HCT116 (cell line): ENCODE data around the gene ZFP36L2. TPM values are rescaled to one million over a fixed set of nuclear protein-coding genes. Genes with fewer than 3 reads are reported as not detected.

Experiments used
- ATAC-seq: fragments of 200-7000 bp; cut with Tn5 transposase; 2 replicates; pipeline ENCODE4 v1.9.1; 2020; ENCODE audit warnings: mild to moderate bottlenecking, moderate library complexity
- BruUV-seq: library from RNA; stranded (reverse); fragments of 400-500 nt; replicated peaks from 2 replicates; lab custom pipeline; 2021; lab: Mats Ljungman, UMichigan
- CTCF ChIA-PET: fragments of 300-600 bp; sonication (Branson Sonifier 250); formaldehyde crosslinking; loops from one replicate; lab custom pipeline; 2021; ENCODE audit warnings: antibody characterized with exemption; lab: Charles Lee
- POLR2A ChIA-PET: fragments of 300-600, 350-600 bp; sonication (Branson Sonifier 250); formaldehyde crosslinking; loops from one replicate; lab custom pipeline; 2021; ENCODE audit warnings: antibody characterized with exemption; lab: Charles Lee
- RAD21 ChIA-PET, 2 experiments: fragments of 300-600 bp; sonication (Branson Sonifier 250); formaldehyde crosslinking; loops; one replicate each; lab custom pipeline; 2023; ENCODE audit warnings: low total read pairs in 2 of 2; ENCODE audit not compliant: uncharacterized antibody in 2 of 2, unreplicated experiment in 2 of 2, low non-redundant PET in 1 of 2; lab: Charles Lee
- DNase-seq: peaks from one replicate; pipeline ENCODE4 v3.0.0-alpha.2; 2010; ENCODE audit warnings: low read depth, low spot score
- H2AFZ ChIP-seq: fragments of 200-600 bp; shearing (Covaris generic), sonication (generic); 2 replicates; pipeline ENCODE4 v1.6.1; 2017; ENCODE audit warnings: low read depth, mixed run types, mixed read lengths, antibody characterized with exemption, low read length; ENCODE audit not compliant: poor library complexity, severe bottlenecking
- H3K27ac ChIP-seq: 2 replicates; pipeline ENCODE4 v1.5.1; 2012; ENCODE audit warnings: low read depth, low read length
- H3K27me3 ChIP-seq: fragments of 200-600 bp; sonication (generic); 2 replicates; pipeline ENCODE4 v1.6.1; 2016; ENCODE audit warnings: mixed run types, low read length, mixed read lengths; ENCODE audit not compliant: insufficient read depth
- H3K36me3 ChIP-seq, 2 experiments: fragments of 200-500 bp in 1 of 2; fragments of 200-600 bp in 1 of 2; sonication (Bioruptor generic) in 1 of 2; sonication (generic) in 1 of 2; 2 replicates each; pipeline versions ENCODE4 v1.5.1 to v1.6.1; 2014 to 2016; ENCODE audit warnings: low read length in 2 of 2, inconsistent platforms in 1 of 2, mixed read lengths in 1 of 2, mixed run types in 1 of 2; ENCODE audit not compliant: insufficient read depth in 2 of 2, control insufficient read depth in 1 of 2
- H3K4me1 ChIP-seq, 2 experiments: fragments of 200-600 bp in 1 of 2; sonication (generic) in 1 of 2; 2 replicates each; pipeline versions ENCODE4 v1.5.1 to v1.6.1; 2012 to 2017; ENCODE audit warnings: low read length in 2 of 2, inconsistent platforms in 1 of 2, mild to moderate bottlenecking in 1 of 2, mixed read lengths in 1 of 2, mixed run types in 1 of 2, moderate library complexity in 1 of 2; ENCODE audit not compliant: insufficient read depth in 2 of 2, control insufficient read depth in 1 of 2
- H3K4me2 ChIP-seq: fragments of 200-600 bp; sonication (generic); 2 replicates; pipeline ENCODE4 v1.6.1; 2017; ENCODE audit warnings: mixed run types, low read length, mixed read lengths
- H3K4me3 ChIP-seq, 2 experiments: fragments of 200-600 bp in 1 of 2; sonication (generic) in 1 of 2; replicated peaks in 1 of 2; 2 replicates each; pipeline ENCODE4 v1.5.1; 2011 to 2016; ENCODE audit warnings: low read length in 2 of 2, control low read depth in 1 of 2, low read depth in 1 of 2, mild to moderate bottlenecking in 1 of 2, mixed read lengths in 1 of 2, mixed run types in 1 of 2
- H3K79me2 ChIP-seq: fragments of 200-600 bp; sonication (generic); 2 replicates; pipeline ENCODE4 v1.6.1; 2017; ENCODE audit warnings: mild to moderate bottlenecking, mixed run types, low read length, moderate library complexity, mixed read lengths; ENCODE audit not compliant: insufficient read depth
- H3K9ac ChIP-seq: fragments of 200-600 bp; sonication (generic); 2 replicates; pipeline ENCODE4 v1.6.1; 2016; ENCODE audit warnings: low read length, mixed read lengths
- H3K9me2 ChIP-seq: fragments of 200-600 bp; sonication (generic), shearing (Covaris generic); 2 replicates; pipeline ENCODE4 v1.6.1; 2017; ENCODE audit warnings: mixed run types, mild to moderate bottlenecking, moderate library complexity; ENCODE audit not compliant: insufficient read depth
- H3K9me3 ChIP-seq, 2 experiments: fragments of 200-500 bp in 1 of 2; fragments of 200-600 bp in 1 of 2; sonication (Bioruptor generic) in 1 of 2; sonication (generic) in 1 of 2; 2 replicates each; pipeline ENCODE4 v1.6.1; 2014 to 2017; ENCODE audit warnings: low read length in 2 of 2, mixed read lengths in 2 of 2, inconsistent platforms in 1 of 2, low read depth in 1 of 2, mild to moderate bottlenecking in 1 of 2, mixed run types in 1 of 2, moderate library complexity in 1 of 2; ENCODE audit not compliant: control insufficient read depth in 1 of 2, insufficient read depth in 1 of 2
- H4K20me1 ChIP-seq: fragments of 200-600 bp; sonication (generic), shearing (Covaris generic); 2 replicates; pipeline ENCODE4 v1.6.1; 2017; ENCODE audit warnings: mixed run types, mild to moderate bottlenecking, moderate library complexity; ENCODE audit not compliant: insufficient read depth
- ATF3 ChIP-seq: IDR thresholded peaks from 2 replicates; pipeline ENCODE4 v1.6.1; 2012
- CBX3 ChIP-seq: IDR thresholded peaks from 2 replicates; pipeline ENCODE4 v1.6.1; 2012; ENCODE audit warnings: low read depth
- CEBPB ChIP-seq: IDR thresholded peaks from 2 replicates; pipeline ENCODE4 v1.6.1; 2012; ENCODE audit warnings: low read depth
- CTCF ChIP-seq, 3 experiments: fragments of 200-600 bp in 1 of 3; sonication (generic) in 1 of 3; IDR thresholded peaks in 2 of 3; conservative IDR thresholded peaks in 1 of 3; 2 replicates each; pipeline ENCODE4 v1.5.1; 2012 to 2017; ENCODE audit warnings: low read depth in 2 of 3, low read length in 2 of 3, antibody characterized with exemption in 1 of 3, borderline replicate concordance in 1 of 3, control low read depth in 1 of 3, mild to moderate bottlenecking in 1 of 3, mixed read lengths in 1 of 3, mixed run types in 1 of 3, moderate library complexity in 1 of 3; ENCODE audit not compliant: insufficient read depth in 1 of 3
- EZH2phosphoT487 ChIP-seq: fragments of 200-600 bp; IDR thresholded peaks from 2 replicates; pipeline ENCODE4 v1.6.1; 2018; ENCODE audit warnings: antibody characterized with exemption, borderline replicate concordance
- FOSL1 ChIP-seq: IDR thresholded peaks from 2 replicates; pipeline ENCODE4 v1.6.1; 2012; ENCODE audit warnings: low read depth
- JUND ChIP-seq: IDR thresholded peaks from 2 replicates; pipeline ENCODE4 v1.6.1; 2012
- RAD21 ChIP-seq: IDR thresholded peaks from 2 replicates; pipeline ENCODE4 v1.6.1; 2012; ENCODE audit warnings: low read depth, mild to moderate bottlenecking
- REST ChIP-seq: IDR thresholded peaks from 2 replicates; pipeline ENCODE4 v1.6.1; 2012; ENCODE audit warnings: low read depth
- SP1 ChIP-seq: IDR thresholded peaks from 2 replicates; pipeline ENCODE4 v1.6.1; 2012; ENCODE audit warnings: low read depth
- SRF ChIP-seq: IDR thresholded peaks from 2 replicates; pipeline ENCODE4 v1.6.1; 2012; ENCODE audit warnings: low read depth
- TCF7L2 ChIP-seq: IDR thresholded peaks from 2 replicates; pipeline ENCODE4 v1.7.0; 2011; ENCODE audit warnings: borderline replicate concordance, inconsistent platforms; ENCODE audit not compliant: insufficient read depth, insufficient read length; ENCODE audit errors: extremely low read depth
- ZBTB33 ChIP-seq: IDR thresholded peaks from 2 replicates; pipeline ENCODE4 v1.6.1; 2011; ENCODE audit warnings: mild to moderate bottlenecking, low read length, moderate library complexity; ENCODE audit not compliant: insufficient replicate concordance; ENCODE audit errors: extremely low read depth
- intact Hi-C: fragments of 100-400 bp; cut with micrococcal nuclease; formaldehyde crosslinking; loops from 2 replicates; pipeline ENCODE4 v1.10.0; 2022
- total RNA-seq: library from RNA; stranded (reverse); gene quantifications from one replicate; pipeline ENCODE4 v1.2.1, GENCODE V29; 2021; ENCODE audit not compliant: unreplicated experiment

ZFP36L2 gene
- total RNA-seq, 1 experiment from 2014 or later = 30.3 TPM

- Histone ChIP-seq H3K9me3 (no peaks in the 10 kb centered on the region), H3K4me2 (no peak overlapping the region), H3K4me3 (no peak overlapping the region), H3K9ac (no peak overlapping the region), H3K79me2 (peaks cover 14% of the 10 kb centered on the region), H2AFZ (no peak overlapping the region), H4K20me1 (no peaks in the 10 kb centered on the region), H3K36me3 (no peaks in the 10 kb centered on the region), H3K27me3 (no peaks in the 10 kb centered on the region), H3K4me1 (peaks cover 32 to 48% of the 10 kb centered on the region in 2 experiments), H3K9me2 (no peaks in the 10 kb centered on the region), H3K27ac (peak overlapping the region; percentile 90; the same call in 1 of the 2 replicates)
- intact Hi-C loops = no loop called here
- ChIA-PET POLR2A (interaction anchor here (0.8 to 1.7 kb wide), 2 partner anchors 9 to 28 kb away, joined by 3 to 7 read pairs; partner anchors contain the start of gene ZFP36L2), RAD21 (no interaction called here), CTCF (no interaction called here)
- BruUV-seq = no TSS peak
- TF ChIP-seq JUND (no peak), ATF3 (no peak), ZBTB33 (no peak), REST (no peak), RAD21 (no peak), EZH2phosphoT487 (no peak), CBX3 (no peak), CEBPB (no peak), CTCF (IDR thresholded peaks at IDR 0.05 in 2 of 3, conservative IDR thresholded peaks at IDR 0.05 in 1 of 3; ENCODE audit: borderline replicate concordance in 1 of 3, insufficient read depth in 1 of 3, low read depth in 2 of 3, low read length in 2 of 3) (no peak), FOSL1 (no peak), TCF7L2 (no peak), SRF (no peak), SP1 (no peak)
- ATAC-seq = no peak
- no peak for DNase-seq
These were observed 8.9 kb downstream of the ZFP36L2 start for GRCh38 chr2:43217228-43218154.
